ENCODE measurements around the gene ZNF280C.
"Not testable (repeated sequence)": the region's sequence is repeated elsewhere in the genome, so short reads cannot be mapped to it uniquely, and the experiment has no call there.

The ZNF280C gene

GRCh38 chrX:130260316-130260715 lies 8.4 kb downstream of the ZNF280C start:
- no peak for DNase-seq

GRCh38 chrX:130253916-130254315 lies 14.8 kb downstream of the ZNF280C start:
- no peak for DNase-seq

GRCh38 chrX:130251671-130252070 lies 17.0 kb downstream of the ZNF280C start:
- no peak for DNase-seq

- no peak for DNase-seq
Measured at GRCh38 chrX:130247996-130248395, 20.7 kb downstream of the ZNF280C start.

GRCh38 chrX:130246084-130246483 lies 22.6 kb downstream of the ZNF280C start:
- no peak for DNase-seq

GRCh38 chrX:130245441-130245840 lies 23.3 kb downstream of the ZNF280C start:
- no peak for DNase-seq

- DNase-seq, result not testable (repeated sequence)
Measured at GRCh38 chrX:130231184-130231583, 37.5 kb downstream of the ZNF280C start.

- no peak for DNase-seq
Measured at GRCh38 chrX:130228871-130229270, 39.8 kb downstream of the ZNF280C start.

- DNase-seq, result no peak
Measured at GRCh38 chrX:130224810-130225209, 43.9 kb downstream of the ZNF280C start.

GRCh38 chrX:130216320-130216719 lies 52.4 kb downstream of the ZNF280C start:
- DNase-seq, result no peak

GRCh38 chrX:130213376-130213775 lies 55.3 kb downstream of the ZNF280C start:
- no peak for DNase-seq

GRCh38 chrX:130212371-130212770 lies 56.3 kb downstream of the ZNF280C start:
- DNase-seq, result no peak

- DNase-seq, result no peak
Measured at GRCh38 chrX:130211415-130212186, 57.1 kb downstream of the ZNF280C start.

- DNase-seq, result no peak
Measured at GRCh38 chrX:130204647-130205046, 64.1 kb downstream of the ZNF280C start.

GRCh38 chrX:130197464-130197863 lies 71.2 kb downstream of the ZNF280C start:
- no peak for DNase-seq

- no peak for DNase-seq
Measured at GRCh38 chrX:130196466-130196865, 72.2 kb downstream of the ZNF280C start.

GRCh38 chrX:130190801-130191200 lies 77.9 kb downstream of the ZNF280C start:
- DNase-seq, result no peak

- no peak for DNase-seq
Measured at GRCh38 chrX:130186651-130187050, 82.0 kb downstream of the ZNF280C start.

- DNase-seq, result no peak
Measured at GRCh38 chrX:130184857-130185256, 83.8 kb downstream of the ZNF280C start.

- DNase-seq, result no peak
Measured at GRCh38 chrX:130184168-130184567, 84.5 kb downstream of the ZNF280C start.

GRCh38 chrX:130179579-130180215 lies 89.0 kb downstream of the ZNF280C start:
- DNase-seq, result no peak

- DNase-seq, result no peak
Measured at GRCh38 chrX:130179170-130179569, 89.5 kb downstream of the ZNF280C start.

GRCh38 chrX:130176942-130177341 lies 91.8 kb downstream of the ZNF280C start:
- no peak for DNase-seq

GRCh38 chrX:130176354-130176776 lies 92.3 kb downstream of the ZNF280C start:
- DNase-seq, result no peak

GRCh38 chrX:130174937-130175336 lies 93.8 kb downstream of the ZNF280C start:
- DNase-seq, result no peak

Data from stimulated activated CD4-positive, alpha-beta T cell treated with anti-CD3 and anti-CD28 coated beads, Interleukin-2, amount 100 ng/mL, for 24 hours (primary cell).